ENCODE measurements around the gene DOCK11.

The DOCK11 gene

GRCh38 chrX:118562582-118563164 lies 67.1 kb downstream of the DOCK11 start:
- no peak overlapping the region for H3K4me2 ChIP-seq (ENCODE audit: insufficient read depth, low read length)
- no peaks in the 10 kb centered on the region for H3K27me3 ChIP-seq (ENCODE audit: insufficient read depth, low read length, poor library complexity)
- no peak for TF ChIP-seq EZH2 (IDR thresholded peaks at IDR 0.05; ENCODE audit: borderline replicate concordance, low read depth, low read length, severe bottlenecking)
- no peak for TF ChIP-seq CTCF (IDR thresholded peaks at IDR 0.05; ENCODE audit: borderline replicate concordance, extremely low read depth, low read length, poor library complexity, severe bottlenecking)
- H4K20me1 ChIP-seq (ENCODE audit: insufficient read depth, low read length): no peaks in the 10 kb centered on the region
- H3K79me2 ChIP-seq (ENCODE audit: insufficient read depth, low read length): no peaks in the 10 kb centered on the region
- DNase-seq: no peak
- H3K9ac ChIP-seq (ENCODE audit: low read depth, low read length): no peak overlapping the region
- no peaks in the 10 kb centered on the region for H3K4me1 ChIP-seq (ENCODE audit: insufficient read depth, low read length)
- no peak for ATAC-seq (ENCODE audit: insufficient read depth, low read depth)
- H3K27ac ChIP-seq (ENCODE audit: low read length): no peak overlapping the region
- no peak overlapping the region for H3K4me3 ChIP-seq (ENCODE audit: low read depth in 1 of 2, low read length in 2 of 2)
- H2AFZ ChIP-seq (ENCODE audit: low read depth, low read length): no peak overlapping the region
- H3K36me3 ChIP-seq (ENCODE audit: insufficient read depth, low read length): peaks cover 39% of the 10 kb centered on the region
- no peaks in the 10 kb centered on the region for H3K9me3 ChIP-seq (ENCODE audit: insufficient read depth, low read length, severe bottlenecking)

GRCh38 chrX:118564498-118564897 lies 68.9 kb downstream of the DOCK11 start:
- Histone ChIP-seq H3K4me1 (ENCODE audit: insufficient read depth, low read length) (no peaks in the 10 kb centered on the region), H3K9ac (ENCODE audit: low read depth, low read length) (no peak overlapping the region), H3K27ac (ENCODE audit: low read length) (no peak overlapping the region), H3K27me3 (ENCODE audit: insufficient read depth, low read length, poor library complexity) (no peaks in the 10 kb centered on the region), H2AFZ (ENCODE audit: low read depth, low read length) (no peak overlapping the region), H3K9me3 (ENCODE audit: insufficient read depth, low read length, severe bottlenecking) (no peaks in the 10 kb centered on the region), H4K20me1 (ENCODE audit: insufficient read depth, low read length) (no peaks in the 10 kb centered on the region), H3K4me2 (ENCODE audit: insufficient read depth, low read length) (no peak overlapping the region), H3K79me2 (ENCODE audit: insufficient read depth, low read length) (no peaks in the 10 kb centered on the region), H3K4me3 (ENCODE audit: low read depth in 1 of 2, low read length in 2 of 2) (no peak overlapping the region), H3K36me3 (ENCODE audit: insufficient read depth, low read length) (peaks cover 36% of the 10 kb centered on the region)
- TF ChIP-seq CTCF (IDR thresholded peaks at IDR 0.05; ENCODE audit: borderline replicate concordance, extremely low read depth, low read length, poor library complexity, severe bottlenecking): no peak
- no peak for TF ChIP-seq EZH2 (IDR thresholded peaks at IDR 0.05; ENCODE audit: borderline replicate concordance, low read depth, low read length, severe bottlenecking)
- no peak for ATAC-seq (ENCODE audit: insufficient read depth, low read depth)
- DNase-seq: no peak

GRCh38 chrX:118565853-118566252 lies 70.2 kb downstream of the DOCK11 start:
- Histone ChIP-seq H3K27ac (ENCODE audit: low read length) (no peak overlapping the region), H2AFZ (ENCODE audit: low read depth, low read length) (no peak overlapping the region), H4K20me1 (ENCODE audit: insufficient read depth, low read length) (no peaks in the 10 kb centered on the region), H3K9ac (ENCODE audit: low read depth, low read length) (no peak overlapping the region), H3K79me2 (ENCODE audit: insufficient read depth, low read length) (no peaks in the 10 kb centered on the region), H3K9me3 (ENCODE audit: insufficient read depth, low read length, severe bottlenecking) (no peaks in the 10 kb centered on the region), H3K4me2 (ENCODE audit: insufficient read depth, low read length) (no peak overlapping the region), H3K36me3 (ENCODE audit: insufficient read depth, low read length) (peaks cover 37% of the 10 kb centered on the region; the same call in 1 of the 2 replicates), H3K27me3 (ENCODE audit: insufficient read depth, low read length, poor library complexity) (no peaks in the 10 kb centered on the region), H3K4me3 (ENCODE audit: low read depth in 1 of 2, low read length in 2 of 2) (no peak overlapping the region), H3K4me1 (ENCODE audit: insufficient read depth, low read length) (no peaks in the 10 kb centered on the region)
- DNase-seq: no peak
- ATAC-seq (ENCODE audit: insufficient read depth, low read depth): no peak
- no peak for TF ChIP-seq CTCF (IDR thresholded peaks at IDR 0.05; ENCODE audit: borderline replicate concordance, extremely low read depth, low read length, poor library complexity, severe bottlenecking)

GRCh38 chrX:118566359-118566758 lies 70.7 kb downstream of the DOCK11 start:
- H3K27ac ChIP-seq (ENCODE audit: low read length): no peak overlapping the region
- no peaks in the 10 kb centered on the region for H3K79me2 ChIP-seq (ENCODE audit: insufficient read depth, low read length)
- peaks cover 38% of the 10 kb centered on the region; the same call in 1 of the 2 replicates for H3K36me3 ChIP-seq (ENCODE audit: insufficient read depth, low read length)
- no peaks in the 10 kb centered on the region for H4K20me1 ChIP-seq (ENCODE audit: insufficient read depth, low read length)
- H3K4me2 ChIP-seq (ENCODE audit: insufficient read depth, low read length): no peak overlapping the region
- TF ChIP-seq EZH2 (IDR thresholded peaks at IDR 0.05; ENCODE audit: borderline replicate concordance, low read depth, low read length, severe bottlenecking) (no peak), CTCF (IDR thresholded peaks at IDR 0.05; ENCODE audit: borderline replicate concordance, extremely low read depth, low read length, poor library complexity, severe bottlenecking) (no peak)
- H3K4me3 ChIP-seq (ENCODE audit: low read depth in 1 of 2, low read length in 2 of 2): no peak overlapping the region
- DNase-seq (no peak), ATAC-seq (ENCODE audit: insufficient read depth, low read depth) (no peak)
- no peaks in the 10 kb centered on the region for H3K27me3 ChIP-seq (ENCODE audit: insufficient read depth, low read length, poor library complexity)
- H3K9me3 ChIP-seq (ENCODE audit: insufficient read depth, low read length, severe bottlenecking): no peaks in the 10 kb centered on the region
- H2AFZ ChIP-seq (ENCODE audit: low read depth, low read length): no peak overlapping the region
- H3K4me1 ChIP-seq (ENCODE audit: insufficient read depth, low read length): no peaks in the 10 kb centered on the region
- H3K9ac ChIP-seq (ENCODE audit: low read depth, low read length): no peak overlapping the region

All from DND-41 (cell line).